LNCAP (cell line): ENCODE measurements around the gene CDK17.

ENCODE experiments used
- CTCF ChIP-seq: fragments of 450-650 bp; IDR thresholded peaks from 2 replicates; pipeline ENCODE4 v1.5.1; 2017; ENCODE audit warnings: mild to moderate bottlenecking

CDK17 gene

DNA sequence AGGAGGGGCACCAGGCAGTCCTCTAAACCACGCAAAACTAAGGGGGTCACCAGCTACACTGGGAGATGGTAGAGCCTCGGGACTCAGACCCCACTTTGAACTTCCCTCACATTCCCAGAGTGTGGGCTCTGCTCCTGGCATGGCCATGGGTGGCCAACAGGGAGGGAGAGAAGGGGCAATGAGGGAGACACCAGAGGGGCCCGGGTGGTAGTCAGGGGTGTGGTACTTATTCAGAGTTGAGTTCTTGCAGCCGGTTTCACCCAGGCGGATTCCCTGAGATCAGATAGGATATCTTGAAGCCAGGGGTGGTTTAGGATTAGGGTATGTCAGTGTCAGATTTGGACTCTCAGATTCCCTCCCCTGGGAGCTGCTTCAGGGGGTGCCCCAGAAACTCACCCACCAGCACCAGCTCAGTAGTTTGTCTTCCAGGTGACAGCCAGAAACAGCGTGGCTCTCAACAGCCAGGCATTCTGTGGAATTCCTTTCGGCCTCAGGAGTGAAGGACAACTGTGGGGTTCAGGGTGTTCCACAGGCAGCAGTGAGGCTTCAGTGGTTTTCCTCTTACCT, 150.0 kb downstream of the CDK17 start:
- no peak for TF ChIP-seq CTCF

DNA sequence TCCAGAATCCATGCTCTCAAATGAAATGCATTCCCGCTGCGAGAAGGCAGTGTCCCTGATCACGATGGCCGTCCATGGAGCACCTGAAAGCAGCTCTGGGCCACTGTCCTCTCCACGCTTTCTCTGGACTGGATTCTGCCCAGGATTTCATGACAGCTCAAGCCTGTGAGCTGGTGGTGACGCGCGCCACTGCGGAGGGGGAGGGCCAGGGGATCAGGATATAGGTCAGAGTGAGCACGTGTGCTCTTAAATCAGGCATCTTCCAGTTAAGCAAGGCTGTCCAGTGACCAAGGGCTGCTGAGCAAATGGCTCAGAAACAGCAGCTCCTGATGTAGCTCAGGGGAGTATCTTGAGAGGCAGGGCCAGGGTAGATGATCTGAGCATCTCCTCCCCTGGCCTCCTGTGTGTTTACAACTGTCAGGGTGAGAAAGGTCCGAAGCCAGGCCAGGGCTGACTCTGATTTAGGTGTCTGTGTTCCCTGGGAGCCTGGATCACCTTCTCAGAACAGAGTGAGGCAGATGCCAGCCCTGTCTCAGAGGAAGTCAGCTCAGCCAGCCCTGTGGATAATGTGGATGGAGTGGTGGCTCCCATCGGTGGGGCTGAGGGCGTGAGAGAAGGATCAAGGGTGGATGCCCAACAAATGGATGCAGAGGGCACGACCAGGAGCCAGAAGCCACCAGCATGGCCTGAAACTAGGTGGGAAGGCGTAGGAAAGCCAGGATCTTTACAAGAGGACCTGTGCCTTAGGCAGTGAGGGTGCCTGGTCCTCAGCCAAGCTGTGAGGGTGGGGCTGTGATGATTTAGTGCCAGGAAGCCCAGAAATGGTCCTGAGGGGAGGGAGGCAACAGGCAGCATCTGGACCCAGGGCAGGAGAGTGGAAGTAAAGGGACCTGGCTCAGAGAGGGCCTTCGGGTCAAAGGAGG, 150.8 kb downstream of the CDK17 start:
- TF ChIP-seq CTCF = no peak

- TF ChIP-seq CTCF = no peak
Observed at GRCh38 chr12:96248136-96248931, 151.9 kb downstream of the CDK17 start.

GRCh38 chr12:96247563-96247962, 152.7 kb downstream of the CDK17 start:
- TF ChIP-seq CTCF = no peak

GRCh38 chr12:96246926-96247505, 153.2 kb downstream of the CDK17 start:
- no peak for TF ChIP-seq CTCF

GRCh38 chr12:96244826-96245225, 155.4 kb downstream of the CDK17 start:
- TF ChIP-seq CTCF = no peak

- TF ChIP-seq CTCF = no peak
Observed at GRCh38 chr12:96242597-96242996, 157.6 kb downstream of the CDK17 start.
